Sciatic nerve (tissue), 2 donors: ENCODE data around the gene CLCNKA. TPM values are rescaled to one million over a fixed set of nuclear protein-coding genes. Genes with fewer than 3 reads are reported as not detected.
"Not testable (repeated sequence)": the region's sequence is repeated elsewhere in the genome, so short reads cannot be mapped to it uniquely, and the experiment has no call there.

ENCODE experiments used
- ATAC-seq: fragments of 200-7000 bp; cut with Tn5 transposase; one replicate; pipeline ENCODE4 v1.9.1; 2020; ENCODE audit warnings: mild to moderate bottlenecking, moderate library complexity
- DNase-seq: peaks from one replicate; pipeline ENCODE4 v3.0.0-alpha.2; 2020; ENCODE audit warnings: low spot score
- intact Hi-C: fragments of 100-400 bp; cut with DNase I; formaldehyde crosslinking; loops from one replicate; pipeline ENCODE4 v1.14.2; 2022
- total RNA-seq: library from RNA; stranded (reverse); fragmentation: NEBNext Ultra II Directional; extraction: Animal tissue kit (Norgen Biotek cat#: 25700); gene quantifications from one replicate; pipeline ENCODE4 v1.2.1, GENCODE V29; 2021
- donor health status: DM: no; HTN: no; CAD: no.
- donor health status: DM: no; HTN: no; CAD: no.

Gene CLCNKA
- total RNA-seq, 1 donor from 2014 or later: 0.13 TPM

- ATAC-seq: peak; percentile 88
- peak; percentile 82 for DNase-seq
- intact Hi-C loops: loop anchor here (10.0 kb wide), 1 partner anchor 180 kb away; no protein-coding TSS in a partner anchor
Observed at GRCh38 chr1:15994590-15995351, 27.1 kb upstream of the CLCNKA start.

- intact Hi-C loops: loop anchor here (10.0 kb wide), 1 partner anchor 182 kb away; no protein-coding TSS in a partner anchor
- DNase-seq (no peak), ATAC-seq (no peak)
Observed at GRCh38 chr1:15997076-15997585, 24.7 kb upstream of the CLCNKA start.

GRCh38 chr1:15997637-15998280, 24.1 kb upstream of the CLCNKA start:
- no peak for DNase-seq
- intact Hi-C loops: loop anchor here (10.0 kb wide), 1 partner anchor 183 kb away; no protein-coding TSS in a partner anchor
- ATAC-seq: no peak

GRCh38 chr1:15998929-15999328, 22.9 kb upstream of the CLCNKA start:
- intact Hi-C loops: loop anchor here (10.0 kb wide), 1 partner anchor 184 kb away; no protein-coding TSS in a partner anchor
- DNase-seq (no peak), ATAC-seq (no peak)

- ATAC-seq, DNase-seq, intact Hi-C loops: not testable (repeated sequence)
Observed at GRCh38 chr1:16001274-16001673, 20.6 kb upstream of the CLCNKA start.

- intact Hi-C loops: no loop called here
- no peak for ATAC-seq
- no peak for DNase-seq
Observed at GRCh38 chr1:16005597-16005996, 16.2 kb upstream of the CLCNKA start.

GRCh38 chr1:16006010-16006409, 15.8 kb upstream of the CLCNKA start:
- ATAC-seq (no peak), DNase-seq (no peak)
- intact Hi-C loops: no loop called here

- no peak for DNase-seq
- ATAC-seq: no peak
- intact Hi-C loops: no loop called here
Observed at GRCh38 chr1:16006552-16007485, 15.0 kb upstream of the CLCNKA start.

- ATAC-seq (no peak), DNase-seq (no peak)
- intact Hi-C loops: no loop called here
Observed at GRCh38 chr1:16007671-16008341, 14.0 kb upstream of the CLCNKA start.

- intact Hi-C loops: no loop called here
- DNase-seq (peak; percentile 89), ATAC-seq (peak; percentile 72)
Observed at GRCh38 chr1:16009030-16009460, 12.8 kb upstream of the CLCNKA start.

GRCh38 chr1:16009678-16010077, 12.2 kb upstream of the CLCNKA start:
- intact Hi-C loops: no loop called here
- DNase-seq: no peak
- no peak for ATAC-seq

GRCh38 chr1:16010837-16011236, 11.0 kb upstream of the CLCNKA start:
- DNase-seq: no peak
- intact Hi-C loops: no loop called here
- ATAC-seq: no peak

GRCh38 chr1:16011936-16012589, 9.8 kb upstream of the CLCNKA start:
- intact Hi-C loops: no loop called here

GRCh38 chr1:16012590-16013219, 9.1 kb upstream of the CLCNKA start:
- peak; percentile 21 for ATAC-seq
- intact Hi-C loops: no loop called here
- DNase-seq: no peak

More at GRCh38 chr1:16011936-16012589, 9.8 kb upstream of the CLCNKA start:
- no peak for ATAC-seq
- DNase-seq: no peak

- peak; percentile 54 for ATAC-seq
- DNase-seq: peak; percentile 77
- intact Hi-C loops: no loop called here
Observed at GRCh38 chr1:16013220-16013907, 8.5 kb upstream of the CLCNKA start.

- no peak for DNase-seq
- no peak for ATAC-seq
- intact Hi-C loops: no loop called here
Observed at GRCh38 chr1:16013908-16014258, 8.0 kb upstream of the CLCNKA start.
